Measurements from ENCODE around the gene PIGH. TPM values are rescaled to one million over a fixed set of nuclear protein-coding genes. Genes with fewer than 3 reads are reported as not detected.

PIGH gene
- total RNA-seq, 1 experiment from 2014 or later = 6.8 TPM

GRCh38 chr14:67579040-67579439 is 21.0 kb downstream of the PIGH start:
- CTCF ChIA-PET = interaction anchor here (1.1 to 3.3 kb wide), 4 partner anchors 8 to 125 kb away, joined by 3 to 30 read pairs (median 6); partner anchors contain the start of gene PIGH
- ATAC-seq = no peak
- TF ChIP-seq NFE2L1 (CRISPR knock-in tag; IDR thresholded peaks at IDR 0.05) = no peak
- TF ChIP-seq JAZF1 (CRISPR knock-in tag; IDR thresholded peaks at IDR 0.05) = no peak
- no peak for TF ChIP-seq STAT6 (CRISPR knock-in tag; conservative IDR thresholded peaks at IDR 0.05; ENCODE audit: low read depth)
- no peak for TF ChIP-seq ARID4B (CRISPR knock-in tag; IDR thresholded peaks at IDR 0.05; ENCODE audit: borderline replicate concordance)
- no peak for TF ChIP-seq GRHL2 (CRISPR knock-in tag; IDR thresholded peaks at IDR 0.05; ENCODE audit: insufficient replicate concordance, severe bottlenecking)
- H3K27me3 Mint-ChIP-seq (ENCODE audit: low read depth) = no peaks in the 10 kb centered on the region
- peaks cover 34% of the 10 kb centered on the region for H3K36me3 Mint-ChIP-seq
- no peaks in the 10 kb centered on the region for H3K4me1 Mint-ChIP-seq
- H3K4me3 Mint-ChIP-seq = no peak overlapping the region
- no peak overlapping the region for H3K27ac Mint-ChIP-seq
- no peak for DNase-seq (ENCODE audit: low spot score)
- POLR2A ChIA-PET = no interaction called here
- no peaks in the 10 kb centered on the region for H3K9me3 Mint-ChIP-seq

- ChIA-PET POLR2A (no interaction called here), CTCF (interaction anchor here (0.5 to 3.1 kb wide), 3 partner anchors 51 to 151 kb away, joined by 4 to 18 read pairs (median 8); no protein-coding TSS in a partner anchor)
- Mint-ChIP-seq H3K36me3 (peaks cover 37% of the 10 kb centered on the region), H3K9me3 (no peaks in the 10 kb centered on the region), H3K27ac (no peak overlapping the region), H3K4me3 (no peak overlapping the region), H3K4me1 (no peaks in the 10 kb centered on the region), H3K27me3 (ENCODE audit: low read depth) (no peaks in the 10 kb centered on the region)
- DNase-seq (ENCODE audit: low spot score) (no peak), ATAC-seq (no peak)
- TF ChIP-seq E2F5 (CRISPR knock-in tag; IDR thresholded peaks at IDR 0.05) = no peak
- no peak for TF ChIP-seq RELA (CRISPR knock-in tag; IDR thresholded peaks at IDR 0.05; ENCODE audit: borderline replicate concordance)
- 0 out of 2 replicates have a peak, but pooled peaks have one; percentile 42 for TF ChIP-seq FOXP1 (CRISPR knock-in tag; IDR thresholded peaks at IDR 0.05; ENCODE audit: borderline replicate concordance)
Observed at GRCh38 chr14:67577909-67578749, 21.9 kb downstream of the PIGH start.

GRCh38 chr14:67577181-67577808 is 22.8 kb downstream of the PIGH start:
- Mint-ChIP-seq H3K36me3 (peaks cover 37% of the 10 kb centered on the region), H3K9me3 (no peaks in the 10 kb centered on the region), H3K27me3 (ENCODE audit: low read depth) (no peaks in the 10 kb centered on the region), H3K4me3 (no peak overlapping the region), H3K4me1 (no peaks in the 10 kb centered on the region), H3K27ac (no peak overlapping the region)
- ATAC-seq = no peak
- no peak for TF ChIP-seq E2F1 (CRISPR knock-in tag; IDR thresholded peaks at IDR 0.05)
- TF ChIP-seq TEAD4 (CRISPR knock-in tag; IDR thresholded peaks at IDR 0.05) = no peak
- TF ChIP-seq EMX1 (CRISPR knock-in tag; IDR thresholded peaks at IDR 0.05) = no peak
- TF ChIP-seq E2F4 (CRISPR knock-in tag; IDR thresholded peaks at IDR 0.05; ENCODE audit: borderline replicate concordance, low read depth) = no peak
- no peak for DNase-seq (ENCODE audit: low spot score)
- ChIA-PET POLR2A (no interaction called here), CTCF (interaction anchor here (1.4 to 3.1 kb wide), 4 partner anchors 11 to 157 kb away, joined by 5 to 18 read pairs (median 6); no protein-coding TSS in a partner anchor)

All from WTC11 (cell line).